ENCODE measurements around the gene OR6B1.

OR6B1 gene

DNA sequence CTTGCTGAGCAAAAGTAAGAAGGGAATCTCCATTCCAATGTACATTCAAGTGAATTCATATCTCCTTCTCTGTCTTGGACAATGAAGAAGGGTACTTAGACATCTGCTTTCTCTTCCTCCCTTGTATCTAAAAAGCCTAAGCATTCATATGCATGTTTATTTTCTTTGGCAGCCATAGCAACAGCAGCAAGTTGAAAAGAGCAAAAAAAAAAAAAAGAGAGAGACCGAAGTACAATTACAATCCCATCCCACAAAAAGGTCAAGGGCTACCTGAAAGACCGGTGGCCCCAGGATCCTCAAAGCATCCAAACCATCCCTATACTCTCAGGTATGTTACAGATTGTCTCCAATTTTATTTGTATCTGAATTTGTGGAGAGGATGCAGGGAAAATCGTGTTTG, 41.3 kb upstream of the OR6B1 start:
- Histone ChIP-seq H3K27ac (no peak overlapping the region), H3K9ac (no peak overlapping the region), H3K36me3 (ENCODE audit: insufficient read depth) (no peaks in the 10 kb centered on the region)

DNA sequence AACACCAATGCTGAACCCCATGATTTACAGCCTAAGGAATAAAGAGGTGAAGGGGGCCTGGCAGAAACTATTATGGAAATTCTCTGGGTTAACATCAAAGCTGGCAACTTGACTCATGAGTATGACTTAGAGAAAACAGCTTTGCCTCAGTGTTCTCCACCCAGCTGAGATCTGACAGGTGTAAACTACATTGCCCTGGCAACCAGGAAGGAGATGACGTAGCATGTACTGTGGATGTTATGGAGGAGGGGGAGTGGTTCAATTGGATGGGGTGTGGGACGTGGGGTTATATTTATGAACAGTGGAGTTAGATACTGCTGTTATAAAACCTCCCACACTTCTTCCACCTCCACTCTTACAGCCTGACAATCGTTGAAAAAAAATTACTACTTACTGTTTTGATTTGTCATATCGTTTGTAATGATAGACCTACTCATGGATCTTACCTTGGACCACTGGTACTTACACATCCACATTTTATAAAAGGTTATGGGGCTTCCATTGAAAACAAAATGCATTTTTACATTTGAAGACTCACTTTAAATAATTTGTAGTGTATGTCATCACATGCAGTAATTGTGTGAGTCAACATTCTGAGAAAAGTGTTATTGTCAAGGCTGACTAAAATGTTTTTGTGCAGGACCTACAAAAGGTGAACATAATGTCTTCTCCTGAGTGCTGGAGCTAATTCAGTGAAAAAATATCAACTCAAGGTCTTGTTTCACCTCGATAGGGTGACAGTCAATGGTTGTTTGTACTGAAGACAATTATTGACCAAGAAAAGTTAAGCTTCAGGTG, 39.1 kb upstream of the OR6B1 start:
- Histone ChIP-seq H3K9ac (no peak overlapping the region), H3K4me2 (no peak overlapping the region), H4K20me1 (ENCODE audit: insufficient read depth) (no peaks in the 10 kb centered on the region), H2AFZ (ENCODE audit: low read depth) (no peak overlapping the region), H3K79me2 (ENCODE audit: insufficient read depth, low read depth) (no peaks in the 10 kb centered on the region), H3K4me1 (ENCODE audit: low read depth, poor library complexity, severe bottlenecking) (no peaks in the 10 kb centered on the region), H3K36me3 (ENCODE audit: insufficient read depth) (no peaks in the 10 kb centered on the region), H3K4me3 (IDR thresholded peaks at IDR 0.05; ENCODE audit: insufficient read depth, low read depth, low read length) (no peak overlapping the region), H3K27ac (no peak overlapping the region), H3K27me3 (ENCODE audit: insufficient read depth, low read depth) (no peaks in the 10 kb centered on the region)
- TF ChIP-seq, protein P1, sequence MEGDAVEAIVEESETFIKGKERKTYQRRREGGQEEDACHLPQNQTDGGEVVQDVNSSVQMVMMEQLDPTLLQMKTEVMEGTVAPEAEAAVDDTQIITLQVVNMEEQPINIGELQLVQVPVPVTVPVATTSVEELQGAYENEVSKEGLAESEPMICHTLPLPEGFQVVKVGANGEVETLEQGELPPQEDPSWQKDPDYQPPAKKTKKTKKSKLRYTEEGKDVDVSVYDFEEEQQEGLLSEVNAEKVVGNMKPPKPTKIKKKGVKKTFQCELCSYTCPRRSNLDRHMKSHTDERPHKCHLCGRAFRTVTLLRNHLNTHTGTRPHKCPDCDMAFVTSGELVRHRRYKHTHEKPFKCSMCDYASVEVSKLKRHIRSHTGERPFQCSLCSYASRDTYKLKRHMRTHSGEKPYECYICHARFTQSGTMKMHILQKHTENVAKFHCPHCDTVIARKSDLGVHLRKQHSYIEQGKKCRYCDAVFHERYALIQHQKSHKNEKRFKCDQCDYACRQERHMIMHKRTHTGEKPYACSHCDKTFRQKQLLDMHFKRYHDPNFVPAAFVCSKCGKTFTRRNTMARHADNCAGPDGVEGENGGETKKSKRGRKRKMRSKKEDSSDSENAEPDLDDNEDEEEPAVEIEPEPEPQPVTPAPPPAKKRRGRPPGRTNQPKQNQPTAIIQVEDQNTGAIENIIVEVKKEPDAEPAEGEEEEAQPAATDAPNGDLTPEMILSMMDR (conservative IDR thresholded peaks at IDR 0.05; ENCODE audit: low read depth, low read length), result no peak

More for the DNA sequence above, 41.3 kb upstream of the OR6B1 start:
- Histone ChIP-seq H2AFZ (ENCODE audit: low read depth) (no peak overlapping the region), H3K79me2 (ENCODE audit: insufficient read depth, low read depth) (no peaks in the 10 kb centered on the region), H3K4me3 (IDR thresholded peaks at IDR 0.05; ENCODE audit: insufficient read depth, low read depth, low read length) (no peak overlapping the region), H3K4me2 (no peak overlapping the region), H4K20me1 (ENCODE audit: insufficient read depth) (no peaks in the 10 kb centered on the region), H3K4me1 (ENCODE audit: low read depth, poor library complexity, severe bottlenecking) (no peaks in the 10 kb centered on the region), H3K27me3 (ENCODE audit: insufficient read depth, low read depth) (no peaks in the 10 kb centered on the region)
- TF ChIP-seq, protein P1 (conservative IDR thresholded peaks at IDR 0.05; ENCODE audit: low read depth, low read length), result no peak

GRCh38 chr7:143965280-143965679, 34.8 kb upstream of the OR6B1 start:
- Histone ChIP-seq H3K4me3 (IDR thresholded peaks at IDR 0.05; ENCODE audit: insufficient read depth, low read depth, low read length) (no peak overlapping the region), H4K20me1 (ENCODE audit: insufficient read depth) (no peaks in the 10 kb centered on the region), H3K9ac (no peak overlapping the region), H3K27me3 (ENCODE audit: insufficient read depth, low read depth) (no peaks in the 10 kb centered on the region), H3K36me3 (ENCODE audit: insufficient read depth) (no peaks in the 10 kb centered on the region), H3K4me2 (no peak overlapping the region), H3K27ac (no peak overlapping the region), H2AFZ (ENCODE audit: low read depth) (no peak overlapping the region), H3K79me2 (ENCODE audit: insufficient read depth, low read depth) (no peaks in the 10 kb centered on the region), H3K4me1 (ENCODE audit: low read depth, poor library complexity, severe bottlenecking) (no peaks in the 10 kb centered on the region)
- TF ChIP-seq, protein P1 (conservative IDR thresholded peaks at IDR 0.05; ENCODE audit: low read depth, low read length), result no peak

- Histone ChIP-seq H3K4me1 (ENCODE audit: low read depth, poor library complexity, severe bottlenecking) (no peaks in the 10 kb centered on the region), H2AFZ (ENCODE audit: low read depth) (no peak overlapping the region), H3K4me3 (IDR thresholded peaks at IDR 0.05; ENCODE audit: insufficient read depth, low read depth, low read length) (no peak overlapping the region), H3K27ac (no peak overlapping the region), H4K20me1 (ENCODE audit: insufficient read depth) (no peaks in the 10 kb centered on the region), H3K27me3 (ENCODE audit: insufficient read depth, low read depth) (no peaks in the 10 kb centered on the region), H3K79me2 (ENCODE audit: insufficient read depth, low read depth) (no peaks in the 10 kb centered on the region), H3K4me2 (no peak overlapping the region), H3K36me3 (ENCODE audit: insufficient read depth) (no peaks in the 10 kb centered on the region), H3K9ac (no peak overlapping the region)
- TF ChIP-seq, protein P1 (conservative IDR thresholded peaks at IDR 0.05; ENCODE audit: low read depth, low read length), result no peak
These were observed 32.7 kb upstream of the OR6B1 start for GRCh38 chr7:143967398-143967797.

Measured in KMS-11 (cell line).